ENCODE data around the gene NEDD4. TPM values are rescaled to one million over a fixed set of nuclear protein-coding genes. Genes with fewer than 3 reads are reported as not detected.

The NEDD4 gene
- polyA plus RNA-seq, 1 of the 3 experiments (the other 2 are of a cell fraction), result 12.9 TPM

DNA sequence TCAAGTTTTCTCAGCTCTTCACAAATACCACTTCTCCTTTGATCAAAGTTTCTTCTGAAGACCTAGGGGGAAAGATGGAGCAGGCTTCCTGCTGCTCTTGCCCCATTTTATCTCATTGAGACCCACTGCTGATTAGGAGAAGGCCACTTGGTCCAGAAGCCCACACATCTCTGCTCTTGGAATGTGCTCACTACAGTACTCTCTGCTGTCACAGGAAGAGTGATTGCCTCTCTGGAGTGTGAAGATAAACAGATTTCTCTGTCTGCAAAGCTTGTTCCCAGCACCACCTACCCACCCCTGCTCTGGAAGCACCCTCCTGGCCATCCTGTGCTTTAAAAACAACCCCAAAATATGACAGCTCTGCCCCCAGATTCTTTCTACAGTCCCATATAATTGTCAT, 209.1 kb downstream of the NEDD4 start:
- TF ChIP-seq FOSL2 (IDR thresholded peaks at IDR 0.05; ENCODE audit: borderline replicate concordance, low read depth), result no peak
- no peak for TF ChIP-seq RFX5 (IDR thresholded peaks at IDR 0.05; ENCODE audit: low read length)
- TF ChIP-seq EP300 (IDR thresholded peaks at IDR 0.05; ENCODE audit: borderline replicate concordance in 1 of 2, low read depth in 1 of 2, low read length in 1 of 2), result peak in 1 of 2 experiments; percentile 26; a peak in 1 of 4 replicates
- no peak for TF ChIP-seq FOXM1 (IDR thresholded peaks at IDR 0.05; ENCODE audit: low read depth)
- TF ChIP-seq, protein P1, sequence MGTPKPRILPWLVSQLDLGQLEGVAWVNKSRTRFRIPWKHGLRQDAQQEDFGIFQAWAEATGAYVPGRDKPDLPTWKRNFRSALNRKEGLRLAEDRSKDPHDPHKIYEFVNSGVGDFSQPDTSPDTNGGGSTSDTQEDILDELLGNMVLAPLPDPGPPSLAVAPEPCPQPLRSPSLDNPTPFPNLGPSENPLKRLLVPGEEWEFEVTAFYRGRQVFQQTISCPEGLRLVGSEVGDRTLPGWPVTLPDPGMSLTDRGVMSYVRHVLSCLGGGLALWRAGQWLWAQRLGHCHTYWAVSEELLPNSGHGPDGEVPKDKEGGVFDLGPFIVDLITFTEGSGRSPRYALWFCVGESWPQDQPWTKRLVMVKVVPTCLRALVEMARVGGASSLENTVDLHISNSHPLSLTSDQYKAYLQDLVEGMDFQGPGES (IDR thresholded peaks at IDR 0.05; ENCODE audit: low read depth, low read length), result no peak
- TF ChIP-seq, protein P2, sequence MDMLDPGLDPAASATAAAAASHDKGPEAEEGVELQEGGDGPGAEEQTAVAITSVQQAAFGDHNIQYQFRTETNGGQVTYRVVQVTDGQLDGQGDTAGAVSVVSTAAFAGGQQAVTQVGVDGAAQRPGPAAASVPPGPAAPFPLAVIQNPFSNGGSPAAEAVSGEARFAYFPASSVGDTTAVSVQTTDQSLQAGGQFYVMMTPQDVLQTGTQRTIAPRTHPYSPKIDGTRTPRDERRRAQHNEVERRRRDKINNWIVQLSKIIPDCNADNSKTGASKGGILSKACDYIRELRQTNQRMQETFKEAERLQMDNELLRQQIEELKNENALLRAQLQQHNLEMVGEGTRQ (IDR thresholded peaks at IDR 0.05; ENCODE audit: borderline replicate concordance, low read depth, low read length), result no peak
- no peak for TF ChIP-seq NRF1 (IDR thresholded peaks at IDR 0.05; ENCODE audit: low read depth, low read length)
- no peak for DNase-seq
- H3K4me1 ChIP-seq (ENCODE audit: control insufficient read depth in 1 of 2, insufficient read depth in 2 of 2, low read depth in 1 of 2, low read length in 1 of 2), result peaks cover 0 to 23% of the 10 kb centered on the region in 2 experiments; a peak in 2 of 4 replicates
- no peak overlapping the region for H3K9ac ChIP-seq
- H3K27me3 ChIP-seq (ENCODE audit: insufficient read depth), result no peaks in the 10 kb centered on the region
- CTCF ChIA-PET, result interaction anchor here (1.2 to 3.3 kb wide), 4 partner anchors 10 to 135 kb away, joined by 3 to 25 read pairs (median 18); no protein-coding TSS in a partner anchor
- no peaks in the 10 kb centered on the region for H3K79me2 ChIP-seq (ENCODE audit: insufficient read depth)
- peak overlapping the region in 1 of 2 experiments; percentile 85; a peak in 2 of 4 replicates for H3K27ac ChIP-seq (ENCODE audit: low read depth in 2 of 2, low read length in 1 of 2)
- no peaks in the 10 kb centered on the region for H4K20me1 ChIP-seq (ENCODE audit: insufficient read depth)
- no peak overlapping the region for H3K4me2 ChIP-seq
- H2AFZ ChIP-seq (ENCODE audit: low read depth), result no peak overlapping the region
- H3K9me3 ChIP-seq, result no peaks in the 10 kb centered on the region
- H3K36me3 ChIP-seq (replicated peaks in 1 of 2; ENCODE audit: control insufficient read depth in 1 of 2, insufficient read depth in 2 of 2, low read length in 1 of 2), result no peaks in the 10 kb centered on the region
- POLR2A ChIA-PET, result interaction anchor here (0.5 kb wide), 1 partner anchor 8 kb away, joined by 3 read pairs; no protein-coding TSS in a partner anchor
- no peak overlapping the region for H3K4me3 ChIP-seq (ENCODE audit: low read depth in 2 of 2, low read length in 1 of 2)
- H3F3A ChIP-seq (replicated peaks; ENCODE audit: insufficient read depth), result no peaks in the 10 kb centered on the region
- H3K9me2 ChIP-seq, result no peaks in the 10 kb centered on the region

DNA sequence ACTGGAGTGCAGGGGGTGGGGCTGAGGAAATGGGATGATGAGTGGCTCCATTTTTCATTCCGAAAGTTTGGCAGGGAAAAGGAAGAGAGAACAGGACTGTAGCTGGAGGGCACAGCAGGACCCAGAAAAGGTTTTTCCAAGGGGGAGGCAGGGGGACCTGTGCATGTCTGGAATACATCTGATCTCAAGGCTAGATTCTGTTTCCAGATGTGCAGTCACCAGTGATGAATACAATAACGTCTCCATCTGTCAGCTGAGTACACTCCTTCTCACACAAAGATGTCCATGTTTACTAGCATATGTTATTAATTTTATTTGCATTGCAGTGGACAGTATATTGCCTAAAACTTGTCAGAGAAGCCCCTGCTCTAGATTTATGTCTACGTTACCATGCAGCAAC, 210.5 kb downstream of the NEDD4 start:
- CTCF ChIA-PET, result interaction anchor here (0.9 to 3.3 kb wide), 10 partner anchors 8 to 141 kb away, joined by 3 to 25 read pairs (median 4); no protein-coding TSS in a partner anchor
- WGBS (ENCODE audit: low lambda C conversion rate), result 35% methylated on average over 3 of the region's 3 CpGs
- H3K4me2 ChIP-seq, result no peak overlapping the region
- TF ChIP-seq, protein P3, sequence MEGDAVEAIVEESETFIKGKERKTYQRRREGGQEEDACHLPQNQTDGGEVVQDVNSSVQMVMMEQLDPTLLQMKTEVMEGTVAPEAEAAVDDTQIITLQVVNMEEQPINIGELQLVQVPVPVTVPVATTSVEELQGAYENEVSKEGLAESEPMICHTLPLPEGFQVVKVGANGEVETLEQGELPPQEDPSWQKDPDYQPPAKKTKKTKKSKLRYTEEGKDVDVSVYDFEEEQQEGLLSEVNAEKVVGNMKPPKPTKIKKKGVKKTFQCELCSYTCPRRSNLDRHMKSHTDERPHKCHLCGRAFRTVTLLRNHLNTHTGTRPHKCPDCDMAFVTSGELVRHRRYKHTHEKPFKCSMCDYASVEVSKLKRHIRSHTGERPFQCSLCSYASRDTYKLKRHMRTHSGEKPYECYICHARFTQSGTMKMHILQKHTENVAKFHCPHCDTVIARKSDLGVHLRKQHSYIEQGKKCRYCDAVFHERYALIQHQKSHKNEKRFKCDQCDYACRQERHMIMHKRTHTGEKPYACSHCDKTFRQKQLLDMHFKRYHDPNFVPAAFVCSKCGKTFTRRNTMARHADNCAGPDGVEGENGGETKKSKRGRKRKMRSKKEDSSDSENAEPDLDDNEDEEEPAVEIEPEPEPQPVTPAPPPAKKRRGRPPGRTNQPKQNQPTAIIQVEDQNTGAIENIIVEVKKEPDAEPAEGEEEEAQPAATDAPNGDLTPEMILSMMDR (IDR thresholded peaks at IDR 0.05), result no peak
- TF ChIP-seq YY1 (IDR thresholded peaks at IDR 0.05; ENCODE audit: low read depth) (no peak), RXRA (IDR thresholded peaks at IDR 0.05; ENCODE audit: borderline replicate concordance, low read depth) (no peak), SIN3A (IDR thresholded peaks at IDR 0.05; ENCODE audit: borderline replicate concordance, low read depth, low read length) (no peak), RFX5 (IDR thresholded peaks at IDR 0.05; ENCODE audit: low read length) (no peak), EZH2phosphoT487 (IDR thresholded peaks at IDR 0.05; ENCODE audit: borderline replicate concordance, low read depth) (no peak), NFIC (IDR thresholded peaks at IDR 0.05; ENCODE audit: borderline replicate concordance) (no peak), TAF1 (IDR thresholded peaks at IDR 0.05; ENCODE audit: borderline replicate concordance, low read depth, low read length) (no peak), GATA2 (CRISPR knock-in tag; IDR thresholded peaks at IDR 0.05) (peak; percentile 96), FOSL2 (IDR thresholded peaks at IDR 0.05; ENCODE audit: borderline replicate concordance, low read depth) (no peak), SMC3 (IDR thresholded peaks at IDR 0.05; ENCODE audit: low read depth, low read length) (no peak), GABPA (IDR thresholded peaks at IDR 0.05; ENCODE audit: low read depth) (no peak), EP300 (IDR thresholded peaks at IDR 0.05; ENCODE audit: borderline replicate concordance in 1 of 2, low read depth in 1 of 2, low read length in 1 of 2) (peak; percentile 10 to 97; a peak in 2 of 4 replicates), POLR2AphosphoS5 (IDR thresholded peaks at IDR 0.05; ENCODE audit: low read depth, low read length) (peak; percentile 53; the same call in 1 of the 2 replicates)
- TF ChIP-seq, protein P2 (IDR thresholded peaks at IDR 0.05; ENCODE audit: borderline replicate concordance, low read depth, low read length), result no peak
- TF ChIP-seq, protein P4, sequence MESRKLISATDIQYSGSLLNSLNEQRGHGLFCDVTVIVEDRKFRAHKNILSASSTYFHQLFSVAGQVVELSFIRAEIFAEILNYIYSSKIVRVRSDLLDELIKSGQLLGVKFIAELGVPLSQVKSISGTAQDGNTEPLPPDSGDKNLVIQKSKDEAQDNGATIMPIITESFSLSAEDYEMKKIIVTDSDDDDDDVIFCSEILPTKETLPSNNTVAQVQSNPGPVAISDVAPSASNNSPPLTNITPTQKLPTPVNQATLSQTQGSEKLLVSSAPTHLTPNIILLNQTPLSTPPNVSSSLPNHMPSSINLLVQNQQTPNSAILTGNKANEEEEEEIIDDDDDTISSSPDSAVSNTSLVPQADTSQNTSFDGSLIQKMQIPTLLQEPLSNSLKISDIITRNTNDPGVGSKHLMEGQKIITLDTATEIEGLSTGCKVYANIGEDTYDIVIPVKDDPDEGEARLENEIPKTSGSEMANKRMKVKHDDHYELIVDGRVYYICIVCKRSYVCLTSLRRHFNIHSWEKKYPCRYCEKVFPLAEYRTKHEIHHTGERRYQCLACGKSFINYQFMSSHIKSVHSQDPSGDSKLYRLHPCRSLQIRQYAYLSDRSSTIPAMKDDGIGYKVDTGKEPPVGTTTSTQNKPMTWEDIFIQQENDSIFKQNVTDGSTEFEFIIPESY (IDR thresholded peaks at IDR 0.05; ENCODE audit: borderline replicate concordance, low read depth), result no peak

More for the DNA sequence above, 210.5 kb downstream of the NEDD4 start:
- Histone ChIP-seq H3K9me2 (no peaks in the 10 kb centered on the region), H3K9me3 (no peaks in the 10 kb centered on the region), H2AFZ (ENCODE audit: low read depth) (no peak overlapping the region), H3K9ac (no peak overlapping the region), H3K79me2 (ENCODE audit: insufficient read depth) (no peaks in the 10 kb centered on the region), H3K27me3 (ENCODE audit: insufficient read depth) (no peaks in the 10 kb centered on the region), H3K36me3 (replicated peaks in 1 of 2; ENCODE audit: control insufficient read depth in 1 of 2, insufficient read depth in 2 of 2, low read length in 1 of 2) (no peaks in the 10 kb centered on the region), H3K4me3 (ENCODE audit: low read depth in 2 of 2, low read length in 1 of 2) (no peak overlapping the region), H3K4me1 (ENCODE audit: control insufficient read depth in 1 of 2, insufficient read depth in 2 of 2, low read depth in 1 of 2, low read length in 1 of 2) (peaks cover 0 to 23% of the 10 kb centered on the region in 2 experiments; a peak in 2 of 4 replicates), H4K20me1 (ENCODE audit: insufficient read depth) (no peaks in the 10 kb centered on the region), H3F3A (replicated peaks; ENCODE audit: insufficient read depth) (no peaks in the 10 kb centered on the region), H3K27ac (ENCODE audit: low read depth in 2 of 2, low read length in 1 of 2) (peak overlapping the region in 1 of 2 experiments; percentile 85; a peak in 2 of 4 replicates)
- DNase-seq, result peak; percentile 78
- POLR2A ChIA-PET, result interaction anchor here (0.6 to 1.4 kb wide), 2 partner anchors 41 to 50 kb away, joined by 5 to 7 read pairs; no protein-coding TSS in a partner anchor
